Measurements from ENCODE around the gene KCNJ9.

The KCNJ9 gene

DNA sequence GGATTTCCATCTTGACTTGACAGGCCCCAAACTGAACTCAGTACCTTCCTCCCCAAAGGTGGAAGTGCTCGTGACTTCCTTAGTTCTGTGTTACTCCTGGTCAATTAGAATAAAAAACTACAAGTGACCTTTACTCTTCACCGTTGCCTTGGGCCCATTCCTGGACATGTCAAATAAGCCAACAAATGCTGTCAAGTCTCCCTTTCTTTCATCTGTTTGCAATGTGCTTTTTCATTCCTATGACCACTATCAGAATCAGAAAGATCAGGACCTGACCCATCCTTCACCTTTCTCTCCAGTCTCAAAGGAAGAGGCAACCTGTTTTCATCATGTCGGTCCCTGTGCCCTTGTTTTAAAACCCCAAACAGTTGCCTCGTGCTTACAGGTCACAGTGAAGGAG is 6.5 kb upstream of the KCNJ9 start:
- H3K4me3 ChIP-seq (replicated peaks in 1 of 2; ENCODE audit: low read depth in 2 of 2, low read length in 2 of 2) = no peak overlapping the region
- no peak for DNase-seq (ENCODE audit: low read depth in 2 of 2)
- TF ChIP-seq CTCF (IDR thresholded peaks at IDR 0.05; ENCODE audit: low read depth, low read length) = no peak

DNA sequence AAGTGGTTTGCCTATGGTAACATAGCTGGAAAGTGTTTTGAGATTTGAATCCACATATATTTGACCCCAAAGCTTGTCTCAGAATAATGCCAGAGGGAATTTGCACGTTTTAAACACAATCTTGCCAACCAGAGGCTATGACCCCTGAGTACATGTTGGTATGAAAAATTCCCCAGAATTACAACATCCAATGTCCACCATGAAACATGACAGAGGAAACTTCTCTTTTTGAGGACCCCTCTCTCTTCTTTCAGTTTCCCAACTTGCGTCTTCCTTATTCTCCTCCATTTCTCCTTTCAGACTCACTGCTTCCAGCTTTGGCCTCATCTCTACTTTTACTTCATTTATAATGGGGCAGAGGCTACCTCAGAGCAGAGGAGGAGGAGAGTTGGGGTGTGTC is 5.5 kb upstream of the KCNJ9 start:
- H3K4me3 ChIP-seq (replicated peaks in 1 of 2; ENCODE audit: low read depth in 2 of 2, low read length in 2 of 2) = no peak overlapping the region
- TF ChIP-seq CTCF (IDR thresholded peaks at IDR 0.05; ENCODE audit: low read depth, low read length) = no peak
- no peak for DNase-seq (ENCODE audit: low read depth in 2 of 2)

- DNase-seq (ENCODE audit: low read depth in 2 of 2) = no peak
- H3K4me3 ChIP-seq (replicated peaks in 1 of 2; ENCODE audit: low read depth in 2 of 2, low read length in 2 of 2) = no peak overlapping the region
- no peak for TF ChIP-seq CTCF (IDR thresholded peaks at IDR 0.05; ENCODE audit: low read depth, low read length)
Observed at GRCh38 chr1:160076295-160076694, 5.0 kb upstream of the KCNJ9 start.

DNA sequence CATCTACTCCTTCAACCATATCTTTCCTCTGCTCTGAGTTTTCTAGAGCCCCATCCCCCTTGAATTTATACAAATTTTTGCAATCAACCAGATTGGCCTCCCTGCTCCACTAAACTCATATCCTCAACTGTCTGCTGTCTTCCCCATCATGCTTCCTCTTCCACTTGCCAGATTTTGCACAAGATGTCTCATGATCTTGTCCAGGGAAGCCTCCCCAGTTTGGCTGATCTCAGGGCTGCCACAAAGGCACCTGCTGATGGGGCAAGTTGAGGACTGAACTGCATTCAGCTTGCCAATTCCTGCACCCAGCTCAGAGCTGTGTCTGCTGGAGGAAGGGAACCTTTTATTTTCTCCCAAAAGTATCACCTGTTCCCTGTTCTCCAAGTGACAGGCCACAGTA is 3.9 kb upstream of the KCNJ9 start:
- no peak for DNase-seq (ENCODE audit: low read depth in 2 of 2)
- H3K4me3 ChIP-seq (replicated peaks in 1 of 2; ENCODE audit: low read depth in 2 of 2, low read length in 2 of 2) = no peak overlapping the region
- TF ChIP-seq CTCF (IDR thresholded peaks at IDR 0.05; ENCODE audit: low read depth, low read length) = no peak

GRCh38 chr1:160078512-160079195 is 2.7 kb upstream of the KCNJ9 start:
- peak; percentile 88 for TF ChIP-seq CTCF (IDR thresholded peaks at IDR 0.05; ENCODE audit: low read depth, low read length)
- DNase-seq (ENCODE audit: low read depth in 2 of 2) = peak; percentile 32 to 46
- no peak overlapping the region for H3K4me3 ChIP-seq (replicated peaks in 1 of 2; ENCODE audit: low read depth in 2 of 2, low read length in 2 of 2)

GRCh38 chr1:160079448-160079847 is 1.9 kb upstream of the KCNJ9 start:
- no peak for DNase-seq (ENCODE audit: low read depth in 2 of 2)
- no peak for TF ChIP-seq CTCF (IDR thresholded peaks at IDR 0.05; ENCODE audit: low read depth, low read length)
- H3K4me3 ChIP-seq (replicated peaks in 1 of 2; ENCODE audit: low read depth in 2 of 2, low read length in 2 of 2) = no peak overlapping the region
